HepG2 (cell line): ENCODE measurements around the gene KISS1. TPM values are rescaled to one million over a fixed set of nuclear protein-coding genes. Genes with fewer than 3 reads are reported as not detected.

Experiments used
- BRD4 ChIP-seq: sonication (generic); formaldehyde crosslinking; IDR thresholded peaks from 2 replicates; pipeline ENCODE4 v1.4.0; 2020; ENCODE audit warnings: missing genetic modification reagents
- CREB1 ChIP-seq, 2 experiments: fragments of 450-650 bp in 1 of 2; IDR thresholded peaks; 2 replicates each; pipeline ENCODE4 v1.6.1; 2016 to 2017; ENCODE audit warnings: control low read depth in 1 of 2, mild to moderate bottlenecking in 1 of 2, missing compliant biosample characterization in 1 of 2, missing genetic modification characterization in 1 of 2
- FOXA1 ChIP-seq, 2 experiments: fragments of 450-650 bp in 1 of 2; sonication (generic) in 1 of 2; formaldehyde crosslinking in 1 of 2; IDR thresholded peaks; 2 replicates each; pipeline versions ENCODE4 v1.4.0 to v1.6.1; 2016 to 2020; ENCODE audit warnings: missing genetic modification reagents in 1 of 2
- GTF3A ChIP-seq: sonication (generic); formaldehyde crosslinking; conservative IDR thresholded peaks from 2 replicates; pipeline ENCODE4 v1.4.0; 2020; ENCODE audit warnings: mild to moderate bottlenecking, missing genetic modification reagents
- JARID2 ChIP-seq: sonication (generic); formaldehyde crosslinking; IDR thresholded peaks from 2 replicates; pipeline ENCODE4 v1.8.1; 2023; ENCODE audit warnings: missing genetic modification reagents, inconsistent platforms; ENCODE audit not compliant: insufficient replicate concordance
- KLF11 ChIP-seq: IDR thresholded peaks from 2 replicates; pipeline ENCODE4 v1.6.1; 2016; ENCODE audit warnings: missing compliant biosample characterization
- MATR3 ChIP-seq: sonication (generic); formaldehyde crosslinking; IDR thresholded peaks from 2 replicates; pipeline ENCODE4 v1.4.0; 2020; ENCODE audit warnings: missing genetic modification reagents
- MIER3 ChIP-seq: IDR thresholded peaks from 2 replicates; pipeline ENCODE4 v1.6.1; 2016; ENCODE audit warnings: missing compliant biosample characterization, borderline replicate concordance
- MYNN ChIP-seq: sonication (generic); formaldehyde crosslinking; IDR thresholded peaks from 2 replicates; pipeline ENCODE4 v1.4.0; 2020; ENCODE audit warnings: mild to moderate bottlenecking, low read depth, missing genetic modification reagents
- NCOA5 ChIP-seq: sonication (generic); formaldehyde crosslinking; IDR thresholded peaks from 2 replicates; pipeline ENCODE4 v1.4.0; 2020; ENCODE audit warnings: missing genetic modification reagents
- NFYC ChIP-seq: IDR thresholded peaks from 2 replicates; pipeline ENCODE4 v1.6.1; 2016; ENCODE audit warnings: missing genetic modification reagents, missing compliant biosample characterization
- NONO ChIP-seq, 2 experiments: fragments of 450-650 bp in 1 of 2; sonication (generic) in 1 of 2; formaldehyde crosslinking in 1 of 2; IDR thresholded peaks in 1 of 2; conservative IDR thresholded peaks in 1 of 2; 2 replicates each; pipeline versions ENCODE4 v1.6.1 to v1.8.0; 2017 to 2022; ENCODE audit warnings: mild to moderate bottlenecking in 1 of 2, missing genetic modification reagents in 1 of 2, moderate library complexity in 1 of 2
- SYNCRIP ChIP-seq: fragments of 200-400 bp; formaldehyde crosslinking; IDR thresholded peaks from 2 replicates; pipeline ENCODE4 v1.6.1; 2018; ENCODE audit warnings: mild to moderate bottlenecking, low read depth, low read length; ENCODE audit not compliant: insufficient read depth
- TBP ChIP-seq: sonication (generic); formaldehyde crosslinking; IDR thresholded peaks from 2 replicates; pipeline ENCODE4 v1.5.0; 2020; ENCODE audit warnings: missing genetic modification reagents
- XBP1 ChIP-seq: sonication (generic); formaldehyde crosslinking; IDR thresholded peaks from 2 replicates; pipeline ENCODE4 v1.5.0; 2020; ENCODE audit warnings: missing genetic modification reagents
- ZBTB38 ChIP-seq: sonication (generic); formaldehyde crosslinking; IDR thresholded peaks from 2 replicates; pipeline ENCODE4 v1.5.1; 2020; ENCODE audit warnings: mild to moderate bottlenecking, missing genetic modification reagents
- ZNF317 ChIP-seq: sonication (generic); formaldehyde crosslinking; IDR thresholded peaks from 2 replicates; pipeline ENCODE4 v1.5.0; 2020; ENCODE audit warnings: mild to moderate bottlenecking, missing genetic modification reagents
- ZNF614 ChIP-seq: IDR thresholded peaks from 2 replicates; pipeline ENCODE4 v1.6.1; 2018; ENCODE audit warnings: missing biosample characterization, missing genetic modification reagents, inconsistent platforms, borderline replicate concordance
- polyA plus RNA-seq, 8 experiments: library from polyadenylated mRNA; depleted of rRNA in 3 of 8; stranded (reverse) in 7 of 8; unstranded in 1 of 8; fragments of >200 nt; fragmentation: Illumina TruSeq in 4 of 8; extraction: Trizol in 4 of 8; gene quantifications; 2 replicates each; pipeline versions ENCODE4 v1.2.1 to v1.2.3, GENCODE V29; 2011 to 2016; ENCODE audit warnings: low read depth in 4 of 8, missing spikeins in 1 of 8, mixed read lengths in 1 of 8; ENCODE audit not compliant: insufficient read depth in 1 of 8
- total RNA-seq, 5 experiments: library from RNA; depleted of rRNA; stranded (reverse); fragments of >200 nt; fragmentation: Illumina TruSeq; extraction: Trizol; gene quantifications; 2 replicates each; pipeline ENCODE4 v1.2.3, GENCODE V29; 2016; ENCODE audit warnings: low read depth in 1 of 5
- TF ChIP-seq, protein P1 (sequence below): sonication (generic); formaldehyde crosslinking; IDR thresholded peaks from 2 replicates; pipeline ENCODE4 v1.4.0; 2020; ENCODE audit warnings: missing genetic modification reagents
- TF ChIP-seq, protein P2 (sequence below): sonication (generic); IDR thresholded peaks from 2 replicates; pipeline ENCODE4 v1.6.1; 2016; ENCODE audit warnings: low read depth, borderline replicate concordance
- TF ChIP-seq, protein P3 (sequence below): sonication (generic); formaldehyde crosslinking; IDR thresholded peaks from 2 replicates; pipeline ENCODE4 v1.5.0; 2020; ENCODE audit warnings: mild to moderate bottlenecking, missing genetic modification reagents
- TF ChIP-seq, protein P4 (sequence below): sonication (generic); formaldehyde crosslinking; IDR thresholded peaks from 2 replicates; pipeline ENCODE4 v1.4.0; 2020; ENCODE audit warnings: low read depth, missing genetic modification reagents
- TF ChIP-seq, protein P5 (sequence below): IDR thresholded peaks from 2 replicates; pipeline ENCODE4 v1.6.1; 2016

Gene KISS1
- total and polyA plus RNA-seq, 2 of the 13 experiments (the other 11 are each of a cell fraction or from before 2014, with no cell fraction given): 0.24 to 0.80 TPM

DNA sequence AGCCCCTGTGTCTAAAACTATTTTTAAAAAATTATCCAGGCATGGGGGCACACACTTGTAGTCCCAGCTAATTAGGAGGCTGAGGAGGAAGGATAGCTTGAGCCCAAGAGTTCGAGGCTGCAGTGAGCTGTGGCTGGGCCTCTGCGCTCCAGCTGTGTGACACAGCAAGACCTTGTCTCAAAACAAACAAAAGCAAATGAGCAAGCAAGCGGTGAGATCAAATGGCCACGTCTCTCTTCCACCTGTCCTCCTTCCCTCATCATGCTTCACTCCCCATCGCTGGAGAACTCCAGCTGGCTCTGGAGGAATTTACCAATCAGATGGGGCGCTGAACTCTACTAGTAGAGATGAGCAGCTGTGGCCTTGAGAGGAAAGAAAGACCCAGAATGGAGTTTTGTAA lies 16.2 kb downstream of the KISS1 start (continued):
- TF ChIP-seq, protein P1, sequence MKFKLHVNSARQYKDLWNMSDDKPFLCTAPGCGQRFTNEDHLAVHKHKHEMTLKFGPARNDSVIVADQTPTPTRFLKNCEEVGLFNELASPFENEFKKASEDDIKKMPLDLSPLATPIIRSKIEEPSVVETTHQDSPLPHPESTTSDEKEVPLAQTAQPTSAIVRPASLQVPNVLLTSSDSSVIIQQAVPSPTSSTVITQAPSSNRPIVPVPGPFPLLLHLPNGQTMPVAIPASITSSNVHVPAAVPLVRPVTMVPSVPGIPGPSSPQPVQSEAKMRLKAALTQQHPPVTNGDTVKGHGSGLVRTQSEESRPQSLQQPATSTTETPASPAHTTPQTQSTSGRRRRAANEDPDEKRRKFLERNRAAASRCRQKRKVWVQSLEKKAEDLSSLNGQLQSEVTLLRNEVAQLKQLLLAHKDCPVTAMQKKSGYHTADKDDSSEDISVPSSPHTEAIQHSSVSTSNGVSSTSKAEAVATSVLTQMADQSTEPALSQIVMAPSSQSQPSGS (CRISPR knock-in tag): no peak
- TF ChIP-seq, protein P2, sequence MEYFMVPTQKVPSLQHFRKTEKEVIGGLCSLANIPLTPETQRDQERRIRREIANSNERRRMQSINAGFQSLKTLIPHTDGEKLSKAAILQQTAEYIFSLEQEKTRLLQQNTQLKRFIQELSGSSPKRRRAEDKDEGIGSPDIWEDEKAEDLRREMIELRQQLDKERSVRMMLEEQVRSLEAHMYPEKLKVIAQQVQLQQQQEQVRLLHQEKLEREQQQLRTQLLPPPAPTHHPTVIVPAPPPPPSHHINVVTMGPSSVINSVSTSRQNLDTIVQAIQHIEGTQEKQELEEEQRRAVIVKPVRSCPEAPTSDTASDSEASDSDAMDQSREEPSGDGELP: peak; percentile 80
- TF ChIP-seq MIER3 (no peak), MATR3 (CRISPR knock-in tag) (no peak), TBP (CRISPR knock-in tag) (no peak), NFYC (CRISPR knock-in tag) (no peak), JARID2 (CRISPR knock-in tag) (no peak), NONO (IDR thresholded peaks at IDR 0.05) (no peak), NONO (CRISPR knock-in tag; conservative IDR thresholded peaks at IDR 0.05) (no peak), GTF3A (no peak), BRD4 (CRISPR knock-in tag) (no peak), FOXA1 (IDR thresholded peaks at IDR 0.05) (no peak), FOXA1 (CRISPR knock-in tag; IDR thresholded peaks at IDR 0.05) (peak; percentile 45; the same call in 1 of the 2 replicates), NCOA5 (no peak), ZNF317 (CRISPR knock-in tag) (peak; percentile 84; the same call in 1 of the 2 replicates), CREB1 (IDR thresholded peaks at IDR 0.05) (no peak), CREB1 (CRISPR knock-in tag; IDR thresholded peaks at IDR 0.05) (no peak), SYNCRIP (no peak), MYNN (CRISPR knock-in tag) (no peak), ZBTB38 (CRISPR knock-in tag) (no peak), KLF11 (no peak), ZNF614 (CRISPR knock-in tag) (no peak), XBP1 (CRISPR knock-in tag) (no peak)
- TF ChIP-seq, protein P3, sequence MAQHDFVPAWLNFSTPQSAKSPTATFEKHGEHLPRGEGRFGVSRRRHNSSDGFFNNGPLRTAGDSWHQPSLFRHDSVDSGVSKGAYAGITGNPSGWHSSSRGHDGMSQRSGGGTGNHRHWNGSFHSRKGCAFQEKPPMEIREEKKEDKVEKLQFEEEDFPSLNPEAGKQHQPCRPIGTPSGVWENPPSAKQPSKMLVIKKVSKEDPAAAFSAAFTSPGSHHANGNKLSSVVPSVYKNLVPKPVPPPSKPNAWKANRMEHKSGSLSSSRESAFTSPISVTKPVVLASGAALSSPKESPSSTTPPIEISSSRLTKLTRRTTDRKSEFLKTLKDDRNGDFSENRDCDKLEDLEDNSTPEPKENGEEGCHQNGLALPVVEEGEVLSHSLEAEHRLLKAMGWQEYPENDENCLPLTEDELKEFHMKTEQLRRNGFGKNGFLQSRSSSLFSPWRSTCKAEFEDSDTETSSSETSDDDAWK (CRISPR knock-in tag): no peak
- TF ChIP-seq, protein P4, sequence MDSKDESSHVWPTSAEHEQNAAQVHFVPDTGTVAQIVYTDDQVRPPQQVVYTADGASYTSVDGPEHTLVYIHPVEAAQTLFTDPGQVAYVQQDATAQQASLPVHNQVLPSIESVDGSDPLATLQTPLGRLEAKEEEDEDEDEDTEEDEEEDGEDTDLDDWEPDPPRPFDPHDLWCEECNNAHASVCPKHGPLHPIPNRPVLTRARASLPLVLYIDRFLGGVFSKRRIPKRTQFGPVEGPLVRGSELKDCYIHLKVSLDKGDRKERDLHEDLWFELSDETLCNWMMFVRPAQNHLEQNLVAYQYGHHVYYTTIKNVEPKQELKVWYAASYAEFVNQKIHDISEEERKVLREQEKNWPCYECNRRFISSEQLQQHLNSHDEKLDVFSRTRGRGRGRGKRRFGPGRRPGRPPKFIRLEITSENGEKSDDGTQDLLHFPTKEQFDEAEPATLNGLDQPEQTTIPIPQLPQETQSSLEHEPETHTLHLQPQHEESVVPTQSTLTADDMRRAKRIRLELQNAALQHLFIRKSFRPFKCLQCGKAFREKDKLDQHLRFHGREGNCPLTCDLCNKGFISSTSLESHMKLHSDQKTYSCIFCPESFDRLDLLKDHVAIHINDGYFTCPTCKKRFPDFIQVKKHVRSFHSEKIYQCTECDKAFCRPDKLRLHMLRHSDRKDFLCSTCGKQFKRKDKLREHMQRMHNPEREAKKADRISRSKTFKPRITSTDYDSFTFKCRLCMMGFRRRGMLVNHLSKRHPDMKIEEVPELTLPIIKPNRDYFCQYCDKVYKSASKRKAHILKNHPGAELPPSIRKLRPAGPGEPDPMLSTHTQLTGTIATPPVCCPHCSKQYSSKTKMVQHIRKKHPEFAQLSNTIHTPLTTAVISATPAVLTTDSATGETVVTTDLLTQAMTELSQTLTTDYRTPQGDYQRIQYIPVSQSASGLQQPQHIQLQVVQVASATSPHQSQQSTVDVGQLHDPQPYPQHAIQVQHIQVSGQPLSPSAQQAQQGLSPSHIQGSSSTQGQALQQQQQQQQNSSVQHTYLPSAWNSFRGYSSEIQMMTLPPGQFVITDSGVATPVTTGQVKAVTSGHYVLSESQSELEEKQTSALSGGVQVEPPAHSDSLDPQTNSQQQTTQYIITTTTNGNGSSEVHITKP (CRISPR knock-in tag): no peak
- TF ChIP-seq, protein P5, sequence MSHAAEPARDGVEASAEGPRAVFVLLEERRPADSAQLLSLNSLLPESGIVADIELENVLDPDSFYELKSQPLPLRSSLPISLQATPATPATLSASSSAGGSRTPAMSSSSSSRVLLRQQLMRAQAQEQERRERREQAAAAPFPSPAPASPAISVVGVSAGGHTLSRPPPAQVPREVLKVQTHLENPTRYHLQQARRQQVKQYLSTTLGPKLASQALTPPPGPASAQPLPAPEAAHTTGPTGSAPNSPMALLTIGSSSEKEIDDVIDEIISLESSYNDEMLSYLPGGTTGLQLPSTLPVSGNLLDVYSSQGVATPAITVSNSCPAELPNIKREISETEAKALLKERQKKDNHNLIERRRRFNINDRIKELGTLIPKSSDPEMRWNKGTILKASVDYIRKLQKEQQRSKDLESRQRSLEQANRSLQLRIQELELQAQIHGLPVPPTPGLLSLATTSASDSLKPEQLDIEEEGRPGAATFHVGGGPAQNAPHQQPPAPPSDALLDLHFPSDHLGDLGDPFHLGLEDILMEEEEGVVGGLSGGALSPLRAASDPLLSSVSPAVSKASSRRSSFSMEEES (CRISPR knock-in tag): no peak
